HG02642 (cell line): ENCODE results near the gene PRDM7.
A peak's percentile ranks its signal among the peaks of the same experiment; 100 is the strongest.
"Not testable (repeated sequence)": the region's sequence is repeated elsewhere in the genome, so short reads cannot be mapped to it uniquely, and the experiment has no call there.

Experiments used
- ATAC-seq: cut with Tn5 transposase; IDR thresholded peaks from one replicate; pipeline ENCODE4 v1.9.1; 2021; ENCODE audit warnings: mild to moderate bottlenecking; ENCODE audit not compliant: unreplicated experiment, poor library complexity

PRDM7 gene

DNA sequence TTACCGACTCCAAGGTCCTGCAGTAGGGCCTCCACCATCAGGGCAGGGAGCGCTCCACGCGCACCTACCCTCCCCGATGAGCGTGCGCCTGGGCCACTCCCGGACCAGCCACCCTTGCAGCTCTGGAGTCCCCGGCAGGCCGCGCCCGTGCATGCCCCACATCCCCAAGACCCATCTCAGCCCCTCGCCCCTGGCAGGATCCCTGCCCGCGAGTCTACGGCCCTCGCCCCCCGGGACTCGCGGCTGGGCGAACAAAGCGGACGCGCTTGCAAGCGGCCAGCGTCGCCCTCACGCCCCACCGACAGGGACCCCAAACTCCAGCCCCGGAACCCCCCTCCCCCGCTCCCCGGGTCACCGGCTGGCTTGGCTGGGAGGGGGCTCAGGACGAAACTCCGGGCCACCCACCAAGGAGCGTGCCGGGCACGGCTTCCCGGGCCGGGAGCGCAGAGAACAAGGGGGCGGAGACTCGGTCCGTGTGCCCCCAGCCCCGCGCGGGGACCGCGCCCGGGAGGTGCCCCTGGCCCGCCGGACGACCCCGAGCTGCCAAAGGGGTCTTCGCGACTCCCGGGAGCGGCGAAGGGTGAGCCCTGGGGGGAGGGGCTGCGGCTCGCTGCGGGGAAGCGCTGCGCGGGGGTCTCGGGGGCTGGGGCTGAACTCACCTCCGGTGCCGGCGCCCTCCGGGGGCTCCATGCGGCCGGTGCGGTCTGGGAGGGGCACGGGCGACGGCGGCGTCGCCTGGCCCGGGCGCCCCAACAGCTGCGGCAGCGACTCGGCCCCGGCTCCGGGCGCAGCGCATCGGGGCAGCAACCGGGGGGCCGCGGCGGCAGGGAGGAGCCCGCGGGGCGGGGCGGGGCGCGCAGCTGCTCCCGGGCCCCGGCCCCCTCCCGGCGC, 58.2 kb downstream of the PRDM7 start, which contains the start of gene DBNDD1:
Gene DBNDD1 (minus strand): TSS at position 805 of the 891 bp plus-strand sequence. CDS start 115 bp downstream, at position 690.
- no peak for ATAC-seq

DNA sequence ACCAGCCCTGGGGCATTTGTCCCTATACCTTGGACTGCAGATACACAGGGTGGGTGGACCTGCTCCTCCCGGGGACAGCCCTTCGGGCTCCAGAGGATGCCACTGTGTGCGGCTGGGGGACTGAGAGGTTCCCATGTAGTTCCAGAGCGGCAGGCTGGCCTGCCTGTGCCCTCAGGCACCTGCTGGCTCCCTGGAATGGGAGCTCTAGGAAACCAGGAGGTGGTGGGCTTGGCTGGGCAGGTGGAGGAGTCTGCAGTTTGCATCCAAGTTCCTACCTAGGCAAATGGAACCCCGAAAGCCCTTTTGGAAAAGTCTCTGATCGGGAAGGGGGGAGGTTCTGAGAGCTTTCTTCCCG, 58.9 kb downstream of the PRDM7 start:
- no peak for ATAC-seq

DNA sequence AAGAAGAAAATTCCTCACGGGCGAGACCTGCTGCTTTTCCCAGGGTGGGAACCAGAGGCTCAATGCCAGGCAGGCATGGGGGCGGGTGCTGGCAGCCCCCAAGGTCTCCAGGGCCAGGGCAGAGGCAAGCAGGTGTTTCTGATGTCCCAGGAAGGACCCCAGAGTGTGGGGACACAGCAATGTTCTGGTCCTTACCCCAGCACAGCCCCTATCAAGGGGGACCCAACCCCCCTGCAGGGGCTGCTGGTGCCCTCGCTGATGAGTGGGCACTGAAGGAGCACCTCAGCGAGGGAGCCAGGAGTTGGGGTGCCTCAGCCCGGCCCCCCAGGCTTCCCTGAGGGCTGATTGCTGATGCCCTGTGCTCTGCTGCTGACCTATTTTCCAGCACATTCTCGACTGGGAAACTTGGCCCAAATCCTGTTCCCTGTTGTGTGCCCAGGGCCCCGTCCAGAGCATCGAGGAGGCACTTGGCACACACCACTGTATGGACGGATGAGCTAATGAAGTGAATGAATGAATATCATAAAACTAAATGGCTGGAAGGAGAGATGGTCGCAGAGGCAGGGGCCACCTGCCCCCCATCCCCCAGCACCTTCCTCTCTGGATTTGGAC, 60.7 kb downstream of the PRDM7 start:
- ATAC-seq: no peak

DNA sequence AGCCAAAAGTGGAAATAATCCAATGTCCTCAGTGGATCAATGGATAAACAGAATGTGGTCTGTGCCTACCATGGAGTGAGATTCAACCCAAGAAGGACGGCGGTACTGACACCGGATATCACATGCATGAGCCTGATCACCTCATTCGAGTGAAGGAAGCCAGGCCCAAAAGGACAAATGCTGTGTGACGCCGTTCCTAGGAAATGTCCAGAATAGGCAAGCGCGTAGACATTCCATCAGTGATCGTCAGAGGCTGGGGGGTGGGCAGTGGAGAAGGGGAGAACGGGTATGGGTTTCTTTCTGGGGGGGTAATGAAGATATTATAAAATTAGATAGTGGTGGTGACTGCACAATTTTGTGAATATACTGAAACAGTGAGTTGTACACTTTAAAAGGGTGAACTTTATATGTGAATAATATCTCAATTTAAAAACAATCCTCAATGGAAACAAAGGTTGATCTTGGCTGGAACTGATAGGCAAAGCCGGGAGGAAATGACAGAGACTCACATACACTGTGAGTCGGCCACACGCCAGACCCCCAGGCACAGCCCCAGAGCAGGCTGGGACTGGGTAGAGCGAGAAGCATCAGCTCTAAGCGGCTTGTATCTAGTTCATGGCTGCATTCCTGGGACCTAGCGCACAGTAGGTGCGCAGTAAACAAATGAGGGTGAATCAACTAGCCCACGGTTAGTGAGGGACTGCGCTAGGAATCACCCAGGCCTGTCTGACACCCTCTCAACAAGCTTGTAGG, 61.4 kb downstream of the PRDM7 start:
- ATAC-seq: no peak

DNA sequence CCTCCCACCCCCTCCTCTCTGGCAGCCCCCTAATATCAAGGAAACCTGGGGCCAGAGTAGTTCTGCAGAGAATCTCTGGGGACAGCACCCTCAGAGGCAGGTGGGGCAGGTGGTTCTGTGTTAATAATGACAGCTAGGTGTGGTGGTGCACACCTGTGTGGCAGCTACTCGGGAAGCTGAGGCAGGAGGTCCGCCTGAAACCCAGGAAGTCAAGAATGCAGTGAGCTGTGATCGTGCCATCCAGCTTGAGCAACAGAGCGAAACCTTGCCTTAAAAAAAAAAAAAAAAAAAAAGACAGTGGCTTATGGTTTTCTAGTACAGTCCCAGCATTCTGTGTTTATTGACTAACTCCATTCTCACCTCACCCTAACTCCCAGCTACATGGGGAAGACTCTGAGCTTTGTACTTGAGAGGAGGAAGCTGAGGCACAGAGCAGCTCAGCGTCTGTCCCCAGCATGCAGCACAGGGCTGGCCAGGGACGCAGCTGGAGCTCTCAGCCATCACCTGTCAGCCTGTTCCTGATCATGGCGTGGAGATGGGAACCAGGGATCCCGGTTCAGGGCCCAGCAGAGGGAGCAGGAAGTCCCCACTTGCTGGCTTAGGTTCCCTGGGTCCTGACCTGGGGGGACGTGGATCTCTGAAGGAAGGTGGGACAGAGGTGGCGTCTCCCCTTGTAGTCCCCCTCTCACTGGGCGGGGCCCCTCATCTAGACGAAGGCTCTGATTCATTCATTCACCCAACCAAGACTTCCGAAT, 64.0 kb downstream of the PRDM7 start:
- no peak for ATAC-seq

DNA sequence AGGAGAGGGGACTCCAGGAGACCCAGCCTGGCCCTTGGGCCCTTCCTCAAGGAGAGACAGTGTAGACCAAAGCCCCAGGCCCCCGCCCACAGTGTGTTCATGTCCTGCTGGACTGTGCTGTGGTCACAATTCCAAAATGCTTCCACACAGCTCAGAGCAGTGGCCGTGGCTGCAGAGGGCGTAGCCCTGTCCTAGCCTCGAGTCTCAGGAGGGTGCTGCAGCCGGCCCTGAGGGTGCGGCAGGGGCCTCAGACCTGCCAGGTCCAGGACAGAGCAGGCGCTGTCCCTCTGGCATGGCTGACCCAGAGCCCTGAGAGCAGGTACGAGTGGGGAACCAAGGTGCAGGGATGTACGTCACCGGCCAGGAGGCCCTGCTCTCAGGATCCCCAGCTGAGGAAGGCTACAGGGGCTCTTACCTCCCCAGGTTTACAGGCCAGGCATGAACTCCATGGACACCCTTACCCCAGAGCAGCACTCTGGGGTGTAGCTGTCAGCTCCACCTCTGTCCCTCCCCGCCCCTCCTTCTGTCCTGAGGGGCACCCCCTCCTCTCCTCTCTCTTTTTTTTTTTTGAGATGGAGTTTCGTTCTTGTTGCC, 65.1 kb downstream of the PRDM7 start:
- ATAC-seq: no peak

DNA sequence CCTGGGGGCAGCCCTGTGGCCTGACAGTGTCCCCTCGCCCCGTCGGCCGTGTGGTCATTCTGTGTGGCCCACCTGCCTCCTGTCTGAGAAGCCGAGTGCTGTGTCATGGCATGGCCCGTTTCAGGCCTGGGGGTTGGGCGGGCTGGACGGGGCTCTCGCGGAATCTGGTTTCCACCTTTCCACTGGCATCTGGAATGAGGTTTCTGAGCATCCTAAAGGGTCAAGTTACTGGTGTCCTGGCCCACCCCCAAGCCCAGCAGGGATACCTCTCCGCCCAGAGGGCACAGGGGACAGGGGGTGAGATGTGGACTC, 65.7 kb downstream of the PRDM7 start:
- no peak for ATAC-seq

DNA sequence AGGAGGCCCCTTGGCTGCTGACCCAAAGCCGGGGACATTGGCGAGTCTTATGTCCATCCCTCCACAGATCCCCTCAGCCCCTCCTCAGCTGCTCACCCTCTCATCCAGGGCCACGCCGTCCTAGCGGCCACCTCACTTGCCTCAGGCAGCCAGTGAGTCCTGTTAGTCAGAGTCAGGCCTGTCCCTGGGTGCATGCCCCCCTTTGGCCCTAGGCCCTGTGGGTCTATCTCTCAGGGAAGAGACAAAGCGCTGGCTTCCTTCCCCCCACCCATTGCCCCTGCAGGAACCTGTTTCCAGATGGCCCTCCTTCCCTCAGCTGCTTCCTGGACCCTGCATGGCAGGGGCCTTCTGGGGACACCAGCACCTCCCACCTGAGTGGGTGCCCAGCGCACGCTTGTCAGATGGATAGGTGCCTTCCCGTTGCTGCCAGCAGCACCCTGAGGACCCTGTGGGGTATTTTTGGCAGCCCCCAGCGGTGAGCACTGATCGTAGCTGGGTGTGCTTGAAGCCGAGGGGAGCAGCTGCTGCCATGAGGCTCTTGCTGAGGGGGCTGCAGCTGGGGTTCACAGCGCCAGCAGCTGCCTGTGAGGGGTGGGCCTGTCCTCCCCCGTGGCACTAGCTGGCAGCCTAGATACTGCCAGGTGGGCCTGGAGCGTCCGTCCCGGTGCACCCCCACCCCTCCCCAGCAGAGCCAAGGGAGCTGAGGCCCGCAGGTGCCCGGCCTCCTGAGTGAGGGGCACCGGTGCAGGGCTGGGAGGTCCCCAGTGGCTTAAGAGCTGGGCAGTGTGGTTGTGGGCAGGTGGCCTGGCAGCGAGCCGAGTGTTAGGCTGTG, 66.2 kb downstream of the PRDM7 start:
- ATAC-seq: no peak

DNA sequence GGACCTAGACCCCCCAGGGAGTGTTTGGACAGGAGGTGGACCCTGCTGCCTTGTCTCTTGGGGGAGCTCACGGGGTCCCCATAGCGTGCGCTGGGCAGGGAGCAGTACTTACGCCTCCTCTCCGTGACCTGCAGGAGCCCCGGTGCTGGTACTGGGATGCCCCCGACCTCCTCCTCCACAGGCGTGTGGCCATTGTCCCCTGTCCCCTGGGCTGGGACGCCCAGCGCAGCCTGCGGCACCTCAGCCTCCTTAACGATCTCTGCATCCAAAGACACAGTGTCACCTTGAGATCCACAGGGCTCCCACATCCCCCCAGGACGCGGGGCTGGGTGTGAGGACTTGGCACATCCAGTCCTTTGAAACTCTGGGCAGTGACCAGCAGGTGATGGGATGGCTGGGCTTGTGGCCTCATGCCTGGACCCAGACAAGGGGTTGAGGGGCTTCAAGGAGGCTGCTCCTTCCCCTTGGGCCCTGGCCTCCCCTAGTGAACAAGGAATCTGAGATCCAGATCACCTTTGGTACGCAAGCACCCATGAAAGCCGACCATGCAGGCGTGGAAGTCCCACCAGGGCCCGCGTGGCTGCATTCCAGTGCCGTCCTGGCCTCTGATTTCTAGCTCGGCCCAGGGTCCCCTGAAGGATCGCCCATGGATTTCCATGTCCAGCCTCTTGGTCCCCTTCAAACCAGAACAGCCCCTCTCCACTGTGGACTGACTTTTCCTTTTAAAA, 67.8 kb downstream of the PRDM7 start:
- ATAC-seq: no peak

DNA sequence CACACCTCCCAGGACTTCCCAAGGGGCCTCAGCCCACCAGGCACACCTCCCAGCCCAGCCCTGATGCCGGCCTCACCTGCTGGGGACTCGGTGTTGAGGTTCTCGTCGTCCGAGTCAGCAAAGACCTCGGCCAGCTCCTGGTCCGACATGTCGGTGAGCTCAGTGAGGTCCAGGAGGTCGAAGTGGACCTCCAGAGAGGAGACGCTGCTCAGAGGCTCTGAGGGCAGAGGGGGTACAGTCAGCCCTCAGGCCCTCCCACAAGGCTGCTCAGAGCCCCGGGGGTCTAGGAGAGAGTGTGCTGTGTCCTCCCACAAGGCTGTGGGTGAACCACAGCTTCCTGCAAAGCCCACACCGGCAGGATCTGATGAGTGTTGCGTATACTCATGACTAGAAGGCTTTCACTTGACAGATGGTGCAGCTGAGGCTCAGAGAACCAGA, 68.4 kb downstream of the PRDM7 start:
- ATAC-seq: peak; percentile 53

DNA sequence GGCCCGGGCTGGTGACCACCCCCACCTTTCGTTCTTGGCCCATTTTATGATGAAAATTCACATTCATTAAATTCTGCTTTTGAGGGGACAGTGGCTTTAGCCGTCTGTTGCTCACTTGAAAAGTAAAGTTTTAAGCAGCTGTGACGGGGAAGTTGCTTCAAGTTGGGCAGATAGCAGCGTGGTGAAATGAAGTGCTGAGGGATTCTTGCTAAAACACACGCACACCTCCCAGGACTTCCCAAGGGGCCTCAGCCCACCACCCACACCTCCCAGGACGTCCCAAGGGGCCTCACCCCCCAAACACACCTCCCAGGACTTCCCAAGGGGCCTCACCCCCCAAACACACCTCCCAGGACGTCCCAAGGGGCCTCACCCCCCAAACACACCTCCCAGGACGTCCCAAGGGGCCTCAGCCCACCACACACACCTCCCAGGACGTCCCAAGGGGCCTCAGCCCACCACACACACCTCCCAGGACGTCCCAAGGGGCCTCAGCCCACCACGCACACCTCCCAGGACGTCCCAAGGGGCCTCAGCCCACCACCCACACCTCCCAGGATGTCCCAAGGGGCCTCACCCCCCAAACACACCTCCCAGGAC, 69.4 kb downstream of the PRDM7 start:
- ATAC-seq: not testable (repeated sequence)

DNA sequence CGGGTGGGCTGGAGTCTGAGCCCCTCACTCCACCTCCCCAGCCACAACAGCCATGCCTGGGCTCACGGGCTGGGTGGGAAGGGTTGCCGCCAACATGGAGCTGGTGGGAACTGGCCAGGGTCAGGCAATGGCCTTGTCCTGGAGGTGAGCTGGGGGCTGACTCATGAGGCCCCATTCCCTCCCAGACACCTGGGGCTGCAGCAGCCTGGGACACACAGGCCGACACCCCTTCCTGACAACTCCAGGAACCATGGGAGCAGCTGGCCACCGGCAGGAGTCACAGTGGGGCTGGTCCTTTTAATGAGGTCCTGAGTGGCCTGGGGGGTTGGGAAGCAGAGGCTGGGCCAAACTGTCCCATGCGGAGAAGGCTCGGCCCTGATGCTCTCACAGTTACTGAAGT, 70.1 kb downstream of the PRDM7 start:
- ATAC-seq: no peak
